Left colon (tissue), 2 donors: ENCODE measurements around the gene ACOX2. TPM values are rescaled to one million over a fixed set of nuclear protein-coding genes. Genes with fewer than 3 reads are reported as not detected.
"Not testable (repeated sequence)": the region's sequence is repeated elsewhere in the genome, so short reads cannot be mapped to it uniquely, and the experiment has no call there.

Experiments used
- ATAC-seq: fragments of 200-7000 bp; cut with Tn5 transposase; one replicate; pipeline ENCODE4 v1.9.1; 2020; ENCODE audit warnings: mild to moderate bottlenecking, moderate library complexity
- DNase-seq, 2 donors: peaks; one replicate each; pipeline ENCODE4 v3.0.0-alpha.2; 2020
- intact Hi-C, 2 donors: fragments of 100-400 bp; cut with DNase I in 1 of 2; cut with micrococcal nuclease in 1 of 2; formaldehyde crosslinking; loops; one replicate each; pipeline versions ENCODE4 v1.11.2 to v1.14.0; 2022; cut with DNase I, micrococcal nuclease
- total RNA-seq, 2 donors: library from RNA; stranded (reverse); fragmentation: NEBNext Ultra II Directional; extraction: Animal tissue kit (Norgen Biotek cat#: 25700); gene quantifications; one replicate each; pipeline ENCODE4 v1.2.1, GENCODE V29; 2021
- donor health status: DM: no; HTN: no; CAD: no.
- donor health status: DM: yes; HTN: yes; CAD: no.

ACOX2 gene
- total RNA-seq, 2 donors from 2014 or later = 17.0 to 17.8 TPM

GRCh38 chr3:58544541-58544940 lies 7.6 kb upstream of the ACOX2 start:
- intact Hi-C loops = no loop called here
- DNase-seq (no peak), ATAC-seq (no peak)

- DNase-seq (no peak), ATAC-seq (no peak)
- intact Hi-C loops = no loop called here
Observed at GRCh38 chr3:58540176-58540858, 3.3 kb upstream of the ACOX2 start.

DNA sequence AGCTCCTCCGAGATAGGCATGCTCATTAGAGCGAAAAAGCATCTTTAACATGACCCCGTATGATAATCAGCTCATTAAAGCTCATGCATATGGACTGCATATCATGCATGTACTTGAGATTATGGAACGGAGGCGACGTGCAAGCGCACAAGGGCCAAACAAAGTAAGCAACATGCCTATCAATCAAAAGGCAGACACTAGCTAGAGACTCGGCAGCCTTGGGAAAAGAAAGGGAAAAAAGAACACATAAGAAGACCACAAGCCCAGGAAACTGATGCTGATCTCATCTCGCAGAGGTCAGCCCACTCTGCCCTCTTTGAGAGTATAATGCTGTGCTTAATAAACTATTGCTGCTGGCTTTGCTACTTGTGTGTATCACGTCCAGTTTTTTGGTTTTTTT lies 2.6 kb upstream of the ACOX2 start:
- no peak for ATAC-seq
- DNase-seq = no peak
- intact Hi-C loops = no loop called here

- intact Hi-C loops = no loop called here
- DNase-seq (no peak), ATAC-seq (no peak)
Observed at GRCh38 chr3:58537412-58538301, 667 bp upstream of the ACOX2 start.

GRCh38 chr3:58535531-58536500 lies 1.2 kb downstream of the ACOX2 start:
- ATAC-seq = peak; percentile 74
- DNase-seq = peak; percentile 79 to 90
- intact Hi-C loops = no loop called here

DNA sequence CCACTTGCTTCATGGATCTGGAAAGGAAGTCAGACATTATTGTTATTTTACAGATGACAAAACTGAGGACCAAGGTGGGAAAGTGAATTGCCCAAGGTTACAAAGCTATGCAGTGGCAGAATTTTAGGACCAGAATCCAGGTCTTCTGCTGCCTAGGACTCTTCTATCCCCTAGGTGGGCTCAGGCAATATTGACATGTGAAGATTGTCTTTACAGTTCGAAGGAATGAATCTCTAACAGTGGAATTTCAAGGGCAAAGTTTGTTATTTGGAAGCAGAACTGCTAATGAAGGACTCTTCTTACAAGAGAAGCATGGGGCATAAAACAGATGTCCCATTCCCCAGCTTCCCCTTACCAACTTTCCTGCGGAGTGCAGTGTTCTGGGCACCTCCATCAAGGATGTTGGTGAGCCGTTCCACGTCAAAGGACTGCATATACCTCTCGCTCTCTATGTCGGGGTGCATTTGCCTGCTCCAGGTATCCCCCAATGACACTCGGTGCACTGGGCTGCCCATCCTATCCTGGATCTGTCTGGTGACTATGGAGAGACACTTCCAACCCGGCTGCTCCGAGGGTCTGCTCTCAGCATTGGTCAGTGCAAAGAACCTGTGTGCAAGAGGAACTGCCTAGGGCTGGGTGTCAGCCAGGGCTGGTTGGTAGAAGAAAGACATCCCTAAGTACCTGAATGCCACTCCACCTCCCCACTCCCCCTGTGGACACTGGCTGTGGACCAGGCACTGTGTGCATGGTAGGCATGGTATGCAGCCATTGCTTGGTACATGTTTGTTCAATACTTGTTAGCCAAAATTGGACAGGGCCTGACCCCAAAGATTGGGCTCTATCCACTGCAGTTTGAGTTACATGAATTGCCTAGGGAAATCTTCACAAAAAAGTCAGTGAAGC lies 2.1 kb downstream of the ACOX2 start:
- ATAC-seq = no peak
- intact Hi-C loops = no loop called here
- DNase-seq = no peak

DNA sequence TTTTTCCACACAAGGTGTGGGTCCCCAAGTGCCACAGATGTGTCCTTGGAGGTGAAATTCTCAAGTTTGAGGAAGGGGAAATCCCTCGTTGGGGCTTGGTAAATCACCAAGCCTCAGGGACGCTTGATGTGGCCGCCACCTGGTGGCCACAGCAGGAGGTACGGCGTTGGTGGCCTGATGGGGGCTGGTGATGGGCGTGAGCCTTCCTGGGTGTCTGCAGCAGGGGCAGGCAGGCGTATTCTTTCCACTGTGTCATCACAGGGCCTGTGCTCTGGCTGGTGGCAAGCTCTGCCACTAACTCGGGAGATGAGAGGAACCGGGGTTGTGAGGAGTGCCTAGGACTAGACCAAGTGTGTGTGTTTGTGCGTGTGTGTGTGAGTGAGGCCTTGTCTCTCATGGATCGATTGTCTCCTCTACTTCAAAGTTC lies 4.2 kb downstream of the ACOX2 start:
- intact Hi-C loops = no loop called here
- ATAC-seq = peak; percentile 33
- DNase-seq = peak; percentile 55 to 81

DNA sequence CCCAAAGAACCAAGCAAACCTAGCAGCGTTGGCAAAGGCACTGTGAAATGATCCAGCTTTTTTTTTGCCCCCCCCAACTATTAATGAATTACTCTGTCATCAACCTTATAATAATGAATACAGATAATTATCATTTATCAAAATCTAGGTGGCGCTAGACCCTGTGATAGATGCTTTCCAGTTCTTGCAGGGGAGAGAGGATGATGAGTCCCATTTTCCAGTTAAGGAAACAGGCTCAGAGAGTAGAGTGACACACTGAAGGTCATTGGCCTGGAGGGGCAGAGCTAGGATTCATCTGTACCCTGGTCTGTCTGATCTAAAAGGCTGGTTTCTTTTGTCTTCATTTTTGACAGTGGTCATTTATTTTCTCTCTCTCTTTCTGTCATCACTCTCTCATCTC lies 5.0 kb downstream of the ACOX2 start:
- ATAC-seq (no peak), DNase-seq (no peak)
- intact Hi-C loops = no loop called here

- DNase-seq = peak; percentile 39 to 50
- intact Hi-C loops = no loop called here
- peak; percentile 16 for ATAC-seq
Observed at GRCh38 chr3:58531555-58531954, 5.4 kb downstream of the ACOX2 start.

GRCh38 chr3:58530354-58530865 lies 6.6 kb downstream of the ACOX2 start:
- DNase-seq (no peak), ATAC-seq (no peak)
- intact Hi-C loops = no loop called here

DNA sequence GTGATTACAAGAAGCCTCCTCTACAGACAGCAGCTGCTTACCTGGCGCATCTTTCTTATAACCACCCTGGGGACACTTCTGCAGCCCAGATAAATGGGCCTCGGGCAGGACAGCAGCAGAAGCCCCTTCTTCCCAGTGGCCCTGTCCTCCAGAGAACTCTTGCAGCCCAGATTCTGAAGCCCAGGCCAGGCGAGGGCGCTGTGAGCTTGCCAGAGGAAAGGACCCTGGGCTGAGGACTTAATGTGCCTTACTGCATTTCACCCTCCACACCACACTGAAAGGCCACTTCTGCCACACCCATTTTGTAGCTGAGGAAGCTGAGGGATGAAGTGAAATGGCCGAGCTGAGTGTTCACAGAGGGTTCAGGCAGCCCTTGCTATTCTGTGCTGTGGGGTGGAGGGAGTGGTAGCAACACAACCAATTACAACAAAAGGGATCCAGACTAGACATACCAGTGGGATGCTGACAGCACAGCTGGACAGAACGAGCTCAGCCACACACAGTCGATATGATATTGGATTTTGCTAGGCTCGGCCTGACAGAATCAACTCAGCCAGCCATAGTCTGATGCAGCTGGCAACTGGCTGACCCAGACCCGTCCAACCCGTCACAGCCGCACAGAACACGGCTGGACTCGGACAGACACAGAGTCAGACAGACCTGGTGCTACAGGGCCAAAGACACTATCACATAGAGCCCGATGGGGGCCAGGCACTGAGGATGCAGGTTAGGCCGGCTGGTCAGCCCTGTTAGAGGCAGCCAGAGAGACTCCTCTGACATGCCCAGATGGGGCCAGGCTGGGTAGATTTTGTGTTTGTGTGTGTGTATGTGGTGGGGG lies 7.3 kb downstream of the ACOX2 start:
- peak in 1 of 2 donors; percentile 35 for DNase-seq
- intact Hi-C loops = no loop called here
- peak; percentile 13 for ATAC-seq

GRCh38 chr3:58528629-58529028 lies 8.4 kb downstream of the ACOX2 start:
- ATAC-seq = peak; percentile 53
- intact Hi-C loops = no loop called here
- DNase-seq = peak; percentile 50 to 63

DNA sequence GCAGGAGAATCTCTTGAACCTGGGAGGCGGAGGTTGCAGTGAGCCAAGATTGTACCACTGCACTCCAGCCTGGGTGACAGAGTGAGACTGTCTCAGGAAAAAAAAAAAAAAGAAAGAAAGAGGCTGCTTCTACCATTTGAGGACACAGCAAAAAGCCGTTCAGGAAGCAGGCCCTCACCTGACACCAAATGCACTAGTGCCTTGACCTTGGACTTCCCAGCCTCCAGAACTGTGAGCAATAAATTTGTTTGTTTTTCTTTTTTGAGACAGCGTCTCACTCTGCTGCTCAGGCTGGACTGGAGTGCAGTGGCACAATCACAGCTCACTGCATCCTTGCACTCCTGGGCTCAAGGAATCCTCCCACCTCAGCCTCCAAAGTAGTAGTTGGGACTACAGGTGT lies 9.6 kb downstream of the ACOX2 start:
- DNase-seq, ATAC-seq: not testable (repeated sequence)

GRCh38 chr3:58526515-58526957 lies 10.5 kb downstream of the ACOX2 start:
- intact Hi-C loops = no loop called here
- ATAC-seq (peak; percentile 44), DNase-seq (no peak)

More for the DNA sequence above, 9.6 kb downstream of the ACOX2 start:
- intact Hi-C loops = not testable (repeated sequence)

DNA sequence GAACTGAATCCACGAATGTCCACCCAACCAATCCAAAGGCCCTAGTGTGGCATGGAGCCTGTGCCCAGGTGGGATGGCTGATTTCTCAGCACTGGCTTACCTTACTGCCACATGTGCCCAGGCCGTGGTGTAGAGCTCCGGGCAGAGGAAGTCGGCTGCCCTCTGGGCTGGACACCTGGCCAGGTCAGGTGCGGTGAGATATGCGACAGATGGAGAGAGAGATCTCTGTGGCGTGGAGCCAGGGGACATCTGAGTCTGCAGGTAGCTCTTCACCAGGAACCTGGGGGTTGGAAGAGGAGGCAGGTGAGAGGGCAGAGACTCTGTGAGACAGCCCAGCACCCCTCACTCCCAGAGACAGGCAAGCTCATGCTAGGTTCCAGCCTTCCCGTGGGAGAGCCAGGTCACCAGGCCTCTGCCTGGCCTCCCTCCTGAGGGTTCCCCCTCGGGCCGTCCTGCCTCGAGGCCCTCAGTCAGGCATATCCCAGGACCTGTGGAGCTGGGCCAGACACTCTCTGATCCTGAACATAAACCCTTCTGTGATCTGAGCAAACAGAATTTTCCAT lies 12.6 kb downstream of the ACOX2 start:
- no peak for ATAC-seq
- intact Hi-C loops = no loop called here

GRCh38 chr3:58522759-58523425 lies 14.1 kb downstream of the ACOX2 start:
- intact Hi-C loops = no loop called here
- DNase-seq = no peak
- ATAC-seq = no peak

More for the DNA sequence above, 12.6 kb downstream of the ACOX2 start:
- no peak for DNase-seq
